ENCODE results near the gene SLC15A1. TPM values are rescaled to one million over a fixed set of nuclear protein-coding genes. Genes with fewer than 3 reads are reported as not detected.

Gene SLC15A1
- total RNA-seq, 4 donors from 2014 or later, result 16.1 to 56.3 (median 44.1) TPM; not detected in 1

DNA sequence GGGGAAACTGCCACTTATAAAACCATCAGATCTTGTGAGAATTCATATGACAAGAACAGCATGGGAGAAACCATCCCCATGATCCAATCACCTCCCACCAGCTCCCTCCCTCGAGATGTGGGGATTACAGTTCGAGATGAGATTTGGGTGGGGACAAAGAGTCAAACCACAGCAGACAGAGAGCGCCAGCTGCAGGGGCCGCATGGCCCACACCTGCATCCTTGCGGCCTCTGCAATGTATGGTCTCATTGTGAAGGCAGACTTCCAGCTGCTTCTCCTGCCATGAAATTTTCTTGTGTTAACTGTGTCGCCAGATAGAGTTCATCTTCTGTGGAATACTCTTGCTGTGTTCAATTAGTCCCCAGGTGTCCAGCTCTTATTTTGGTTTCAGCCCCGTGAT, 17.3 kb upstream of the SLC15A1 start:
- intact Hi-C loops (cut with DNase I; ENCODE audit: low total_unique reads), result no loop called here

DNA sequence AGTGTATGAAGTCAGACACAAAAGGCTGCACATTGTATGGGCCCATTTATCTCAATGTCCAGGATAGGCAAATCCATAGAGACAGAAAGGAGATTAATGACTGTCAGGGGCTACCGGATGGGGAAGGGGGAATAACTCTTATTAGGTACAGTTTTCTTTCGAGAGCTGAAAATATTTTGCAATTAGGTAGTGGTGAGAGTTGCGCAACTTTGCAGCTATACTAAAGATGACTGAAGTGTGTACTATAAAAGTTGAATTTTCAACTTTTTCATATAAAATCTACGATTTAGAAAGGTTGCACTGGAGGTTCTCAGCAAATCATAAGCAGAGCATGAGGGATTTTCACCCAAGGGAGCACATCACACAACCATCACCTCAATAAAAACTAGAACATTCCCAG, 16.1 kb upstream of the SLC15A1 start:
- intact Hi-C loops (cut with DNase I; ENCODE audit: low total_unique reads), result no loop called here
- 79 to 87% methylated on average over 4 of the region's 4 CpGs for WGBS, 2 donors (ENCODE audit: low coverage in 1 of 2)
- H3K4me1 ChIP-seq, result peaks cover 0 to 12% (median 3%) of the 10 kb centered on the region in 4 donors
- no peaks in the 10 kb centered on the region for H3K36me3 ChIP-seq
- no peaks in the 10 kb centered on the region for H3K9me3 ChIP-seq
- no peak for DNase-seq
- H3K27me3 ChIP-seq, result peaks cover 5% of the 10 kb centered on the region
- no peak overlapping the region for H3K4me3 ChIP-seq
- no peak overlapping the region for H3K27ac ChIP-seq
- TF ChIP-seq POLR2A (IDR thresholded peaks at IDR 0.05) (no peak), POLR2AphosphoS5 (IDR thresholded peaks at IDR 0.05) (no peak), EP300 (IDR thresholded peaks at IDR 0.05; ENCODE audit: low read depth) (no peak)
- TF ChIP-seq, protein P1, sequence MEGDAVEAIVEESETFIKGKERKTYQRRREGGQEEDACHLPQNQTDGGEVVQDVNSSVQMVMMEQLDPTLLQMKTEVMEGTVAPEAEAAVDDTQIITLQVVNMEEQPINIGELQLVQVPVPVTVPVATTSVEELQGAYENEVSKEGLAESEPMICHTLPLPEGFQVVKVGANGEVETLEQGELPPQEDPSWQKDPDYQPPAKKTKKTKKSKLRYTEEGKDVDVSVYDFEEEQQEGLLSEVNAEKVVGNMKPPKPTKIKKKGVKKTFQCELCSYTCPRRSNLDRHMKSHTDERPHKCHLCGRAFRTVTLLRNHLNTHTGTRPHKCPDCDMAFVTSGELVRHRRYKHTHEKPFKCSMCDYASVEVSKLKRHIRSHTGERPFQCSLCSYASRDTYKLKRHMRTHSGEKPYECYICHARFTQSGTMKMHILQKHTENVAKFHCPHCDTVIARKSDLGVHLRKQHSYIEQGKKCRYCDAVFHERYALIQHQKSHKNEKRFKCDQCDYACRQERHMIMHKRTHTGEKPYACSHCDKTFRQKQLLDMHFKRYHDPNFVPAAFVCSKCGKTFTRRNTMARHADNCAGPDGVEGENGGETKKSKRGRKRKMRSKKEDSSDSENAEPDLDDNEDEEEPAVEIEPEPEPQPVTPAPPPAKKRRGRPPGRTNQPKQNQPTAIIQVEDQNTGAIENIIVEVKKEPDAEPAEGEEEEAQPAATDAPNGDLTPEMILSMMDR (IDR thresholded peaks at IDR 0.05), result no peak
- in situ Hi-C loops (cut with MboI; ENCODE audit: low pct_ligation_motif_present in 1 of 4, low pct_unique_long_range_greater_than_20kb in 1 of 4, low sequenced_read_pairs in 3 of 4), result no loop called here

More for the DNA sequence above, 17.3 kb upstream of the SLC15A1 start:
- no peaks in the 10 kb centered on the region for H3K36me3 ChIP-seq
- H3K9me3 ChIP-seq, result no peaks in the 10 kb centered on the region
- in situ Hi-C loops (cut with MboI; ENCODE audit: low pct_ligation_motif_present in 1 of 4, low pct_unique_long_range_greater_than_20kb in 1 of 4, low sequenced_read_pairs in 3 of 4), result no loop called here
- H3K4me1 ChIP-seq, result peaks cover 0 to 12% (median 3%) of the 10 kb centered on the region in 4 donors
- peaks cover 5% of the 10 kb centered on the region for H3K27me3 ChIP-seq
- no peak overlapping the region for H3K4me3 ChIP-seq
- no peak for DNase-seq
- H3K27ac ChIP-seq, result no peak overlapping the region
- TF ChIP-seq POLR2A (IDR thresholded peaks at IDR 0.05) (no peak), EP300 (IDR thresholded peaks at IDR 0.05; ENCODE audit: low read depth) (no peak), POLR2AphosphoS5 (IDR thresholded peaks at IDR 0.05) (no peak)
- TF ChIP-seq, protein P1 (IDR thresholded peaks at IDR 0.05), result no peak
- WGBS, 2 donors (ENCODE audit: low coverage in 1 of 2), result 67 to 91% methylated on average over 4 to 7 of the region's 7 CpGs

DNA sequence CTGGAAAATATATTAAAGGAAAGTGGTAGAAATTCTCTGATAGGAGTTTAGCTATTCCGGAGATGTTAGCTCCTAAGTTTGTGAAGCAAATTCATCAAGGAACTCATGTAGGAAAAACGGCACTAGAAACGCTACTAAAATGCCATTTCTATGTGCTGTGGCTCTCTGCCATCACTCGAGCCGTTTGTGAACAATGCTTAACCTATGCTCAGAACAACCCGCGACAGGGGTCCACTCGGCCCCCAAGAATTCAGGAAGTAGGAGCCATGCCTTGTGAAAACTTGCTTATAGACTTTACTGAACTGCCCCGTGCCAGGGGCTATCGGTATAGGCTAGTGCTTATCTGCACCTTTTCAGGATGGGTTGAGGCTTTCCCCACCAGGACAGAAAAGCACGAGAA, 14.2 kb upstream of the SLC15A1 start:
- 36 to 40% methylated on average over 4 to 11 of the region's 11 CpGs for WGBS, 2 donors (ENCODE audit: low coverage in 1 of 2)
- TF ChIP-seq POLR2A (IDR thresholded peaks at IDR 0.05), result no peak
- H3K27me3 ChIP-seq, result peaks cover 5% of the 10 kb centered on the region
- no peak overlapping the region for H3K4me3 ChIP-seq
- H3K27ac ChIP-seq, result no peak overlapping the region
- no peaks in the 10 kb centered on the region for H3K36me3 ChIP-seq
- no peak for DNase-seq
- intact Hi-C loops (cut with DNase I; ENCODE audit: low total_unique reads) (no loop called here), in situ Hi-C loops (cut with MboI; ENCODE audit: low pct_ligation_motif_present in 1 of 4, low pct_unique_long_range_greater_than_20kb in 1 of 4, low sequenced_read_pairs in 3 of 4) (no loop called here)
- H3K9me3 ChIP-seq, result no peaks in the 10 kb centered on the region
- H3K4me1 ChIP-seq, result peaks cover 0 to 15% (median 4%) of the 10 kb centered on the region in 4 donors

DNA sequence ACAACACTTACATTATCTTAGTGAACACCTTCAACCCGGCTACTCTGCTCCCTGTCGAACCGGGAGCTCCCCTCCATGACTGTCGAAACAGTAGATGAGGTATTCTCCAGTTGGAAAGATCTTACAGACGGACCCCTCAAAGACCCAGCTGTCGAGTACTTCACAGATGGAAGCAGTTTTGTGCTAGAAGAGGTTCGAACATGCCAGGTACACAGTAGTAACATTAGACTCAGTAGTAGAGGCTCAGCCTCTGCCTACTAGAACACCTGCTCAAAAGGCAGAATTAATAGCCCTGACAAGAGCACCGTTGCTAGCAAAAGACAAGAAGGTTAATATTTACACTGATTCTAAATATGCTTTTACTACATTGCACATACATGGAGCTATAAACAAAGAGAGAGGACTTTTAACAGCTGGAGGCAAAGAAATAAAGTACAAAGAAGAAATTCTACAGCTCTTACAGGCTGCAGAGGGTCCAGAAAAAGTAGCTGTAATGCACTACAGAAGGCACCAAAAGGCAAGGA, 13.6 kb upstream of the SLC15A1 start:
- in situ Hi-C loops (cut with MboI; ENCODE audit: low pct_ligation_motif_present in 1 of 4, low pct_unique_long_range_greater_than_20kb in 1 of 4, low sequenced_read_pairs in 3 of 4), result no loop called here
- H3K27ac ChIP-seq, result no peak overlapping the region
- H3K4me3 ChIP-seq, result no peak overlapping the region
- intact Hi-C loops (cut with DNase I; ENCODE audit: low total_unique reads), result no loop called here
- WGBS, 2 donors (ENCODE audit: low coverage in 1 of 2), result 0 to 54% methylated on average over 1 to 8 of the region's 8 CpGs
- peaks cover 5% of the 10 kb centered on the region for H3K27me3 ChIP-seq
- H3K4me1 ChIP-seq, result peaks cover 0 to 20% (median 6%) of the 10 kb centered on the region in 4 donors
- H3K9me3 ChIP-seq, result no peaks in the 10 kb centered on the region
- DNase-seq, result no peak
- no peaks in the 10 kb centered on the region for H3K36me3 ChIP-seq
- TF ChIP-seq POLR2AphosphoS5 (IDR thresholded peaks at IDR 0.05), result no peak
- no peak for TF ChIP-seq POLR2A (IDR thresholded peaks at IDR 0.05)

DNA sequence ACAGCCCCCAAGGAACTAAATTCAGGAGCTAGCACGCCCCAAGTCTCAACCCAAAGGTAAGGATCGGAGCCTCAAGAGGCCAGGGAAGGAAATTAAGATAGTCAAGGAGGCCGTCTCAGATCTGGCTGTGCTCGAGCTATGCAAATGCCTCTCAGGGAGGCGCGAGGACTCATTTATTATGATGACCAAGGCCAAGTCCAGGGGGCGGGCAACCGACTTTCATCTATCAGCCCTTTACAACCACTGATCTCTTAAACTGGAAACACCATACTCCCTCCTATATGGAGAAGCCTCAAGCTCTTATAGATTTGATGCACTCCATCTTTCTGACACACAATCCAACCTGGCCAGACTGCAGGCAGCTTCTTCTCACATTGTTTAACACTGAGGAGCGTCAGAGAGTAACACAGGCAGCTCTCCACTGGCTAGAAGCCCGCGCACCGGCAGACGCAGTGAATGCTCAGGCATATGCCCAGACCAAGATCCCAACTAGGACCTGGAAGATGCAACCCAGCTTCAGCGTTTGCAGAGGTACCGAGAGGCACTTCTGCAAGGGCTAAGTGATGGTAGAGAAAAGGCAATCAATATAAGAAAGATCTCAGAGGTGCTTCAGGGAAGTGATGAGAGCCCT, 9.6 kb upstream of the SLC15A1 start:
- WGBS, 2 donors (ENCODE audit: low coverage in 1 of 2), result 69 to 100% methylated on average over 2 to 15 of the region's 15 CpGs
- Histone ChIP-seq H3K36me3 (no peaks in the 10 kb centered on the region), H3K4me1 (peaks cover 0 to 20% (median 6%) of the 10 kb centered on the region in 4 donors), H3K9me3 (no peaks in the 10 kb centered on the region), H3K27me3 (no peaks in the 10 kb centered on the region), H3K4me3 (peak overlapping the region in 1 of 4 donors; percentile 35), H3K27ac (no peak overlapping the region)
- TF ChIP-seq, protein P1 (IDR thresholded peaks at IDR 0.05), result no peak
- TF ChIP-seq EP300 (IDR thresholded peaks at IDR 0.05; ENCODE audit: low read depth) (no peak), POLR2AphosphoS5 (IDR thresholded peaks at IDR 0.05) (no peak), POLR2A (IDR thresholded peaks at IDR 0.05) (no peak)
- intact Hi-C loops (cut with DNase I; ENCODE audit: low total_unique reads), result no loop called here
- DNase-seq, result no peak
- in situ Hi-C loops (cut with MboI; ENCODE audit: low pct_ligation_motif_present in 1 of 4, low pct_unique_long_range_greater_than_20kb in 1 of 4, low sequenced_read_pairs in 3 of 4), result no loop called here

All from transverse colon (tissue), 4 donors.